Kasumi-1 (cell line): ENCODE data around the gene SRRM3.
"Not testable (repeated sequence)": the region's sequence is repeated elsewhere in the genome, so short reads cannot be mapped to it uniquely, and the experiment has no call there.

Experiments used
- DNase-seq, 2 experiments: peaks; one replicate each; lab custom pipeline; 2025; lab: John Stamatoyannopoulos, UW

The SRRM3 gene

GRCh38 chr7:76231071-76231470 lies 29.4 kb downstream of the SRRM3 start:
- no peak for DNase-seq

GRCh38 chr7:76231583-76231982 lies 29.9 kb downstream of the SRRM3 start:
- peak in 1 of 2 experiments; percentile 7 for DNase-seq

- no peak for DNase-seq
Measured at GRCh38 chr7:76232698-76233097, 31.0 kb downstream of the SRRM3 start.

- DNase-seq, result no peak
Measured at GRCh38 chr7:76233538-76234281, 32.0 kb downstream of the SRRM3 start.

- no peak for DNase-seq
Measured at GRCh38 chr7:76234282-76234584, 32.5 kb downstream of the SRRM3 start.

- DNase-seq, result no peak
Measured at GRCh38 chr7:76234931-76235441, 33.3 kb downstream of the SRRM3 start.

GRCh38 chr7:76236224-76236623 lies 34.5 kb downstream of the SRRM3 start:
- no peak for DNase-seq

GRCh38 chr7:76238326-76238725 lies 36.6 kb downstream of the SRRM3 start:
- DNase-seq, result no peak

GRCh38 chr7:76241141-76241540 lies 39.4 kb downstream of the SRRM3 start:
- no peak for DNase-seq

- DNase-seq, result not testable (repeated sequence)
Measured at GRCh38 chr7:76242517-76243063, 40.9 kb downstream of the SRRM3 start.

- no peak for DNase-seq
Measured at GRCh38 chr7:76244781-76245391, 43.2 kb downstream of the SRRM3 start.

- DNase-seq, result no peak
Measured at GRCh38 chr7:76246804-76247389, 45.2 kb downstream of the SRRM3 start.

GRCh38 chr7:76247938-76248337 lies 46.2 kb downstream of the SRRM3 start:
- no peak for DNase-seq

- DNase-seq, result no peak
Measured at GRCh38 chr7:76252021-76252420, 50.3 kb downstream of the SRRM3 start.

GRCh38 chr7:76254781-76255180 lies 53.1 kb downstream of the SRRM3 start:
- DNase-seq, result no peak

GRCh38 chr7:76257973-76258372 lies 56.3 kb downstream of the SRRM3 start:
- DNase-seq, result no peak

GRCh38 chr7:76259124-76260093 lies 57.7 kb downstream of the SRRM3 start:
- no peak for DNase-seq

- peak; percentile 7 to 15 for DNase-seq
Measured at GRCh38 chr7:76260171-76260703, 58.5 kb downstream of the SRRM3 start.

- DNase-seq, result no peak
Measured at GRCh38 chr7:76261329-76261728, 59.6 kb downstream of the SRRM3 start.

- no peak for DNase-seq
Measured at GRCh38 chr7:76261931-76262330, 60.2 kb downstream of the SRRM3 start.

- DNase-seq, result peak; percentile 63 to 66
Measured at GRCh38 chr7:76262683-76263402, 61.1 kb downstream of the SRRM3 start.
